Stimulated activated CD8-positive, alpha-beta memory T cell treated with anti-CD3 and anti-CD28 coated beads, Interleukin-4, amount 100 ng/mL, for 48 hours (primary cell): ENCODE results near the gene LLGL2.
"Not testable (repeated sequence)": the region's sequence is repeated elsewhere in the genome, so short reads cannot be mapped to it uniquely, and the experiment has no call there.

Source experiments
- DNase-seq: peaks from one replicate; pipeline ENCODE4 v3.0.0-alpha.2; 2020

The LLGL2 gene

GRCh38 chr17:75572713-75573539 lies 47.4 kb downstream of the LLGL2 start:
- DNase-seq: no peak

- DNase-seq: no peak
Measured at GRCh38 chr17:75573540-75573957, 48.1 kb downstream of the LLGL2 start.

DNA sequence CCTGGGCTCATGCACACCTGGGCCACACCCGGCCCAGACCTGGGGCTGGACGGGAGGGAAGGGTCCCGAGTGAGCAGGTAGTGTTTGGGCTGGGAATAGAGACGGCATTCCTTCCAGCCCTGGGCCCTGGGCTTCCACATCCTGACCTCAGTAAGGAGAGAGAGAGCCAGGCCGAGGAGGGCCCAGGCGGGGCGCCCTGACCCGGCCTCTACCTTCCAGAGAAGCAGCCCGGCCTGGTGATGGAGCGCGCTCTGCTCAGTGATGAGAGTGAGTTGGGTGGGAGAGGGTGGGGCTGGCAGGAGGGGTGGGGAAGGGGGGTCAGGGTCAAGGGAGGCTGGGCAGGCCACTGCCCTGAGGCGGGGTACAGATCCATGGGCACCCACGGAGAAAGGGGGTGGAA lies 48.5 kb downstream of the LLGL2 start:
- DNase-seq: no peak

DNA sequence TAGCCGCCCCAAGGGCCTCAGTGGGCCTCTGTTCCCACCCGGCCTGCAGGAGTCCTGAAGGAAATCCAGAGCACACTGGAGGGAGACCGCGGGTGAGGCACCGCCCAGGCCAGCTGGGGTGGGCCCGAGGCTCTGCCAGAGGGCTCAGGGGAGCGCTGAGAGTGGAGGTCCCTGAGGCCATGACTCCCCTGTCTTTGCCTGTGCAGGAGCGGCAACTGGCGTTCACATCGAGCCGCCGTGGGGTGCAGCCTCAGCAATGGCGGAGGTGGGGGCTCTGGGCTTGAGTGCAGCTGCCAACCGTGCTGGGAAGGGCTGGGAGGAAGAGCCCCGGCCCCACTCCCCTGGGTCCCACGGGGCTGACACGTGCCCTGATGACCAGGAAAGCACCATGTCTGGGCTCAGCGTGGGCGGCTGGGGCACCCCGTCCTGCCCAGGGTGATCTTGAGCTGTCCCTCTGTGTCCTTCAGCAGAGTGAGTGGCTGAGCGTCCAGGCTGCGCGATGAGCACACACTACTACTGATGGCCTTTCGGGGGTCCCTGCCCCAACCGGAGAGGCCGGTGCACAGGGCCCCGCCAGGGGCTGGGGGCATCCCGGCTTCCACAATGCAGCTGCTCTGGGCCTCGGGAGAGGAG lies 49.0 kb downstream of the LLGL2 start:
- no peak for DNase-seq

- DNase-seq: no peak
Measured at GRCh38 chr17:75575197-75575596, 49.7 kb downstream of the LLGL2 start.

DNA sequence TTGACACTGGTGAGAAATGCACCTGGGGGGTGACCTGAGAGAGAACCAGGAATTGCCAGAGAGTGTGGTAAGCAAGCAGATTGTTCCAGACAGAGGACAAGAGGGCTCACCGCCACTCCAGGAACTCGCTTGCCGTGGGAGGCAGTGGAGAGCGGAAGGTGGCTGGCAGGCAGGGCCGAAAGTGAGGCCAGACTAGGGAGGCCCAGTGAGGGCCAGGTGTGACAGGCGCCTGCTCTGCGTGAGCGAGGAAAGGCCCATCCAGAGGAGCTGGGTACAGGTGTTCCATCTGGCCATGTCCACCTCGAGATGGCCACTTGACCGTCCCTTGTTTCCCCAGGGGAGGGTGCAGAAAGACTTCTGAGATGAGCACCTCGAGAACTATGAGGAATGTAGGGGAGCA lies 50.2 kb downstream of the LLGL2 start:
- DNase-seq: no peak

DNA sequence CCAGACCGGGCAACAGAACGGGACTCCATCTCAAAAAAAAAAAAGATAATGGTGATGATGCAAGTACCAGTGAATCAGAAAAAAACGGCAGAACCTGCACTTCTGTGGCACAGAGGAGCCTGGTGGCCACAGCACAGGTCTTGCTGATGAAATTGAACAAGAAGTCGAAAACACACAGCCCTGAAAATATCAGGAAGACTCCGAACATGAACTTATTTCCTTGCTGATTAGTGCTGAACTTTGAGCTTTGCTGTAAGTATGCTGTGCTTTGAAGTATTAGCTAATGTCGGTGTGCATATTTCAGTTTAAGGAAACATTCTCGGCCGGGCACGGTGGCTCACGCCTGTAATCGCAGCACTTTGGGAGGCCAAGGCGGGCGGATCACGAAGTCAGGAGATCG lies 51.2 kb downstream of the LLGL2 start:
- DNase-seq: no peak

DNA sequence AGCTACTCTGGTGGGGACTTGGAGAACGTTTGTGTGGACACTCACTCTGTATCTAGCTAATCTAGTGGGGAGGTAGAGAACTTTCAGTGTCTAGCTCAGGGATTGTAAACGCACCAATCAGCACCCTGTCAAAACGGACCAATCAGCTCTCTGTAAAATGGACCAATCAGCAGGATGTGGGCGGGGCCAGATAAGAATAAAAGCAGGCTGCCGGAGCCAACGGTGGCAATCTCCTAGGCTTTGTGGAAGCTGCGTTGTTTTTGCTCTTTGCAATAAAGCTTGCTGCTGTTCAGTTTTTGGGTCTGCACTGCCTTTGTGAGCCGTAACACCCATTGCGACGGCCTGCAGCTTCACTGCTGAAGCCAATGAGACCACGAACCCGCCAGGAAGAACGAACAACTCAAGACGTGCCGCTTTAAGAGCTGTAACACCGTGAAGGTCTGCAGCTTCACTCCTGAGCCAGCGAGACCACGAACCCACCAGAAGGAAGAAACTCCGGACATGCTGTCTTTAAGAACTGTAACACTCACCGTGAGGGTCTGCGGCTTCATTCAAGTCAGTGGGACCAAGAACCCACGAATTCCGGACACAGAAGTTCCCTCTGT lies 55.7 kb downstream of the LLGL2 start:
- DNase-seq: peak; percentile 78

DNA sequence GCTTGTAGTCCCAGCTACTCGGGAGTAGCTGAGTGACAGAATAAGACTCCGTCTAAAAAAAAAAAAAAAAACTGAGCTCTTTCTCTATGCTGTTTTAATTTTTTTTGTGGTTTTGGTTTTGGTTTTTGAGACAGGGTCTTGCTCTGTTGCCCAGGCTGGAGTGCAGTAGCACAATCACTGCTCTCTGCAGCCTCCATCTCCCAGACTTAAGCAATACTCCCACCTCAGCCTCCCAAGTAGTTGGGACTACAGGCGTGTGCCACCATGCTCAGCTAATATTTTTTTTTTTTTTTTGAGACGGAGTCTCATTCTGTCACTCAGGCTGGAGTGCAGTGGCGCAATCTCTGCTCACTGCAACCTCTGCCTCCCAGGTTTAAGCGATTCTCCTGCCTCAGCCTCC lies 57.7 kb downstream of the LLGL2 start:
- DNase-seq: not testable (repeated sequence)

GRCh38 chr17:75584849-75585175 lies 59.3 kb downstream of the LLGL2 start:
- no peak for DNase-seq

GRCh38 chr17:75587675-75588595 lies 62.4 kb downstream of the LLGL2 start, which contains the start of gene MYO15B:
TSS of gene MYO15B (plus strand) at chr17:75587800. CDS start at chr17:75588058, 258 bp downstream.
- DNase-seq: peak; percentile 77

- DNase-seq: peak; percentile 39
Measured at GRCh38 chr17:75588596-75589011, 63.1 kb downstream of the LLGL2 start.

DNA sequence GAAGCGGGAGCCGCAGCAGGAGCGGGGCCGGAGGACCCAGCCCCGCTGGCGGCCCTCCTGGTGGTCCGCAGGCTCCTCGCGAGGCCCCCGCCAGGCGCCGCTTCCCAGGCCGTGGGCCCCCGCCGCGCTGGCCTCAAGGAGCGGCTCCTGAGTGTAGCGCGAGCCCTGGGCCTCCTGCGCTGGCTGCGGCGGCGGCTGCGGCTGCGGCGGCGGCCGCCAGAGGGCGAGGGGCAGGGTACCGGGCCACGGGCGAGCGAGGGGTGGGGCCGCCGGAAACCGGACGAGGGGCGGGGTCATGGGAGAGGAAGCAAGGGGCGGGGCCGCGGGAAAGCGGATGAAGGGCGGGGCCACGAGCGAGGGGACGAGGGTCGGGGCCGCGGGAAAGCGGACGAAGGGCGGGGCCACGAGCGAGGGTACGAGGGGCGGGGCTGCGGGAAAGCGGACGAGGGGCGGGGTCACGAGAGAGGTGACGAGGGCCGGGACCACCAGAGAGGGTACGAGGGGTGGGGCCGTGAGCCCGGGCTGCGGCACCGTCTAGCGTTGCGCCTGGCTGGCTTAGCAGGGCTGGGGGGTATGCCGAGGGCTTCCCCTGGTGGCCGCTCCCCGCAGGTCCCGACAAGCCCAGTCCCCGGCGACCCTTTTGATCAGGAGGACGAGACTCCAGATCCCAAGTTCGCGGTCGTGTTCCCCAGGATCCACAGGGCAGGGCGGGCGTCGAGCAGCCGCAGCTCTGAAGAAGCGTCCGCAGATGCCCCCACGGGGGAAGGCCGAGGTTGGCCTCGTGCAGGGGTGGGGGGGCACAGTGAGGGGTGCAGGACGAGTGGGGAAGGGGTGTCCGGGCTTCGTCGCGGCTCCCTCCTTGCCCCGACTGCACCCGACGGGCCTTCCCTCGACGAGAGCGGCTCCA lies 63.8 kb downstream of the LLGL2 start:
- DNase-seq: peak; percentile 100

DNA sequence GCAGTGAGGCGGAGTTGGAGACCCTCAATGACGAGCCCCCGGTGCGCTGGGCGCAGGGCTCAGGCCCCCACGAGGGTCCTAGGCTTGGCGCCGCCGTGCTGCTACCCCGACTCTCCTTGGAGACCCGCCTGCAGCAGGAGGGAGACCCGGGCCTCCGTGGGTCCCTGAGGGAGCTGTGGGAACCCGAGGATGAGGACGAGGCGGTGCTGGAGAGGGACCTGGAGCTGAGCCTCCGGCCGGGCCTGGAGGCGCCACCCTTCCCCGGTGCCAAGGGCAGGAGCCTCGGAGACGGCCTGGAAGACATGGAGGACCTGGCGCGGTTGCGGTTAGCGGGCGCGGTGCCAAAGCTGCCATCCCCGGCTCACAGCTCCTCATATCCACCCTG lies 64.4 kb downstream of the LLGL2 start:
- no peak for DNase-seq

DNA sequence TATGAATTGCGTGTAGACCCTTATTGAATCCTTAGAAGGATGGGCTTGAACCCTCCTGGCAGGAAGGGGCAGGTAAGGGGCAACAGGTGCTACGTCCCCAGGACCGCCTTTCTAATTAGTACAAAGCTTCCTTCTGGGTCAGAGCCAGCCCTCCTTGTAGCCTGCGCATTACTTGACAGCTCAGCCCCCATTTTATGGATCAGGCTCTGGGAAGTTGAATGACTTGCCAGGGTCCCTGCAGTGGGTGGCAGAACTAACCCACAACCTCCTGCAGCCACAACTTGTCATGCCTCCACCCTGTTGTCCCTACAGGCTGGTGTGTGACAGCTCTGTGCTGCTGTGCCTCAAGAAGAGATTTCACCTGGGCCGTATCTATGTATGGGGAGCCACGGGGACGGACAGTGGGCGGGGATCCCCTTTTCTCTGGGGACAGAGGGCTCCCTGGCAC lies 64.8 kb downstream of the LLGL2 start:
- DNase-seq: no peak

GRCh38 chr17:75590849-75591721 lies 65.6 kb downstream of the LLGL2 start:
- no peak for DNase-seq

DNA sequence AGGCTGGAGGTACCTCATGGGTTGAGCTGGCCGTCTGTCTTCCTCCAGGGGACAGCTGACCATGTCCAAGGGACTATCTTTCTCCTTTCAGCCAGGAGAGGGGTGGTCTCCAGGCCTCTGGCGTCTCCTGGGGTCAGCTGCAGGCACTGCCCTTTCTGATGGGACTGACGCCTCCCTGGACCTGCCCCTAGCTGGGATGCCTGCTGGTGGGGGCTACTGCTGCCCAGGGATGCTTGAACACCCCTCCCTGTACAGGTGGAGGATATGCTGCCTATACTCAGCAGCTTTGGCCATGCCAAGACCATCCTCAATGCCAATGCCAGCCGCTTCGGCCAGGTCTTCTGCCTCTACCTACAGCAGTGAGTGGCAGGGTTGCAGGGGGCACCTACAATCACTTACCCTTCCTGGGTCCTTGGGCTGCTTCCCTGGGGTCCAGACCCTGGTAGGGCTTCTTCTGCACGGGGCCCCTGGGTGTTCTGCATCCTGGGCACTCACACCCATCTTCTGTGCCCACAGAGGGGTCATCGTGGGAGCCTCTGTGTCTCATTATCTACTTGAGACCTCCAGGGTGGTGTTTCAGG lies 66.3 kb downstream of the LLGL2 start:
- DNase-seq: no peak

DNA sequence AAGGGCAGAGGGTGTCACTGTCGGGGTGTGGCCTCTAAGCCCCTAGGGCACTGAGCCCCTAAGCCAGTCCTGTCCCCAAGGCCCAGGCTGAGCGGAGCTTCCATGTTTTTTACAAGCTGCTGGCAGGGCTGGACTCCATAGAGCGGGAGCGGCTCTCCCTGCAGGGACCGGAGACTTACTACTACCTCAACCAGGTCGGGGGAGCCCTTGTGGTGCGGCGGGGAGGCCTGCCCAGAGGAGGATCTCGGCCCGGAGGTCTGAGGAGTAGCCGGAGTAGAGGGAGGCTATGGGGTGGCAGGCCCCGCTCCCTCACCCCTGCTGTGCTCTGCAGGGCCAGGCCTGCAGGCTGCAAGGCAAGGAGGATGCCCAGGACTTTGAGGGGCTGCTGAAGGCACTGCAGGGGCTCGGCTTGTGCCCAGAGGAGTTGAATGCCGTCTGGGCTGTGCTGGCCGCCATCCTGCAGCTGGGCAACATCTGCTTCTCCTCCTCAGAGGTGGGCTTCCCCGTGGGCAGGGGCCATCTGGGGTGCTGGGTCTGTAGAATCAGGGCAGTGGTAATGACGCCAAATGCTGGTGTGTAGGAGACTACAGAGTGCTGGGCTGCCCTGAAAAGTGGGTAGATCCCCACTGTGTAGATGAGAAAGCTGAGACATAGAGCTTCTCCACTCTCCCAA lies 67.0 kb downstream of the LLGL2 start:
- DNase-seq: no peak

DNA sequence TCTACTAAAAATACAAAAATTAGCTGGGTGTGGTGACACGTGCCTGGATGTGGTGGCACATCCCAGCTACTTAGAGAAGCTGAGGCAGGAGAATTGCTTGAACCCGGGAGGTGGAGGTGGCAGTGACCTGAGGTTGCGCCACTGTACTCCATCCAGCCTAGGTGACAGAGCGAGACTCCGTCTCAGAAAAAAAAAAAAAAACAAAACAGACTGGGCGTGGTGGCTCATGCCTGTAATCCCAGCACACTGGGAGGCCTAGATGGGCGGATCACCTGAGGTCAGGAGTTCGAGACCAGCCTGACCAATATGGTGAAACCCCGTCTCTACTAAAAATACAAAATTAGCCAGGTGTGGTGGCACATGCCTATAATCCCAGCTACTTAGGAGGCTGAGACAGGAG lies 67.9 kb downstream of the LLGL2 start:
- DNase-seq: not testable (repeated sequence)
